ENCODE data around the gene TAF11L4. TPM values are rescaled to one million over a fixed set of nuclear protein-coding genes. Genes with fewer than 3 reads are reported as not detected.
"Not testable (repeated sequence)": the region's sequence is repeated elsewhere in the genome, so short reads cannot be mapped to it uniquely, and the experiment has no call there.

The TAF11L4 gene
- not detected in 2 replicates for total RNA-seq (2014; rRNA removed)
- not detected for polyA plus RNA-seq (2012)

DNA sequence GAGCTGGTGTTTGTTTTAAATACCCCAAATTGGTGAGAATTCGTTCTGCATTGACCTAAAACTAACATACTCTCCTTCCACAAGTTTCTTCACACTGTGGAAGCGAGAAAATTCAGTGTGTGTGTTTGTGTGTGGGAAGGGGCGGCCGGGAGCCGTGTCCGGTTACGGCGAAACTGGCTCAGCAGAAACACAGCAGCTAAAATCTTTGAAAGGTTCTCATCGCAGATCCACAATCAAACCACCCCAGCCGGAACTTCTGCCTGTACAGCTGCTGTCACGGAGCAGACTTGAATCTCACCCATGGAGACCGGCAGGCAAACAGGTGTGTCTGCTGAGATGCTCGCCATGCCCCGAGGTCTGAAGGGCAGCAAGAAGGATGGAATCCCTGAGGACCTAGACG lies at the start of gene TAF11L4:
Gene TAF11L4 (plus strand): TSS at position 301 of the 400 bp plus-strand sequence.
- not testable (repeated sequence) for DNase-seq (ENCODE audit: low read depth)

DNA sequence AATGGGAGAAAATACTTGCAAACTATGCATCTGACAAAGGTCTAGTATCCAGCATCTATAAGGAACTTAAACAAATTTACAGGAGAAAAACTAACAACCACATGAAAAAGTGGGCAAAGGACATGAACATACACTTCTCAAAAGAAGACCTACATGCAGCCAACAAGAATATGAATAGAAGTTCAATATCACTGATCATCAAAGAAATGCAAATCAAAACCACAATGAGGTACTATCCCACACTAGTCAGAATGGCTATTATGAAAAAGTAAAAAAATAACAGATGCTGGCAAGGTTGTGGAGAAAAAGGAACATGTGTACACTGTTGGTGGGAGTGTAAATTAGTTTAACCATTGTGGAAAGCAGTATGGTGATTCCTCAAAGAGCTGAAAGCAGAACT lies 46.5 kb upstream of the TAF11L4 start:
- DNase-seq (ENCODE audit: low read depth) = not testable (repeated sequence)

DNA sequence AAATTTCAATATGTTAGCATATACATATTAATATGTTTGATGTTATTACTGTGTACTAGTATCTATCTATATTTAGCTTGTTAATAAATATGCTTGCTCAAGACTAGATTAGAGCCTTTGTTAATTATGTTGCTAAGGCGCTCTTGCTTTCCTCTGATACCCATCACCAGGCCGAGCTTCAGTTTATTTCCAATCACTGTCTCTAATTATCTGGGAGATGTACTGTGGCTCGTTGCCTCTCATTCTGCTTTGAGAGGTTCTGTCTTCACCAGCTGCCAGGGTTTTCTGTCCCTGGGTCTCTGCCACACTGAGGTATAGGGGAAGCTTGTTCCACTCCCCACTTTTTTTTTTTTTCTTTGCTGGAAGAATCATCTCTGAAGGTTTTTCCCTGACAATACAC lies 44.6 kb upstream of the TAF11L4 start:
- no peak for DNase-seq (ENCODE audit: low read depth)

DNA sequence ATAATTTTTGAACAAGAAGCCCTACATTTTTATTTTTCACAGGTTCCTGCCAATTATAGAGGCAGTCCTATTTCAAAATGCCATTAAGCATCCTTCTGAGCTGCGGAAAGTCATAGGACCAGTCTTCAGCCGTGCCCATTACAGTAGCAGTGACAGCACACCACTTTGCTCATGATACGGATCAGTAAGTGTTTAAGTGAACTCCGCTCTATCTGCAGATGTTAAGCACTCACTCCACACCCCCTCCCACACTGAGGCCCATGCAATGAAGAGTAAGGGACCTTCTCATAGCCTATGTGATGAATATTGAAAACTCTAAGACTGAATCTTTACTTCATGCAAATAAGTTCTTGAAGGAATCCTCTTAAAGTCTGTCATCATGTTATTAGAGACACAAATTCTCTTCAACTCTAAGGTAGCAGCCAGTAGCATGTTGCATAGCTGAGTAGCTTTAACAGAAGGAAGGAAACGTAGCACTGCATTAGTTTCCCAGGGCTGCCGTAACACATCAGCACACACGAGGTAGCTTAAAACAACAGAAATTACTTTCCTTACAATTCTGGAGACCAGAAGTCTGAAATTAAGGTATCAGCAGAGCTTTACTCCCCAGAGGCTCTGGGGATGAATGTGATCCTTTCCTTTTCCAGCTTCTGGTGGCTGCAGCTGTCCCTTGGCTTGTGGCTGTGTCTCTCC lies 43.9 kb upstream of the TAF11L4 start:
- no peak for DNase-seq (ENCODE audit: low read depth)

DNA sequence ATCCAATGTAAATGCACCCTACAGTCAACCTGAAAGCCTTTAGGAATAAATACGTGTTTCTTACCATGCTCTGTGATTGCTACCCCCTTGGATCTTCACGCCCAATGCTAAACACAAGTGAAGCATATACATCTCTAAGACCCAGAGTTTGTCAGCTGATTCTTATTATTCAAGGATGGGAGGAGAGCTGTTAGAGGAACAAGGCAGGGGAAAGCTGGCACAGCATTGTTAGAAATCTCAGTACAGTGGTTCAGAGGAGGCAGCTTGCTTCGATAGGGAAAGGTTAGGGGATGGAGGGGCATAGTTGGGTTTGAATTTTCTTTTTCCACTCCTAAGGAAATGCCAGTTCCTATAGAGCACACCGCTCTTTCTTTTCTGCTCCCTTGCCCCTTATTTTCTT lies 40.2 kb upstream of the TAF11L4 start:
- no peak for DNase-seq (ENCODE audit: low read depth)

DNA sequence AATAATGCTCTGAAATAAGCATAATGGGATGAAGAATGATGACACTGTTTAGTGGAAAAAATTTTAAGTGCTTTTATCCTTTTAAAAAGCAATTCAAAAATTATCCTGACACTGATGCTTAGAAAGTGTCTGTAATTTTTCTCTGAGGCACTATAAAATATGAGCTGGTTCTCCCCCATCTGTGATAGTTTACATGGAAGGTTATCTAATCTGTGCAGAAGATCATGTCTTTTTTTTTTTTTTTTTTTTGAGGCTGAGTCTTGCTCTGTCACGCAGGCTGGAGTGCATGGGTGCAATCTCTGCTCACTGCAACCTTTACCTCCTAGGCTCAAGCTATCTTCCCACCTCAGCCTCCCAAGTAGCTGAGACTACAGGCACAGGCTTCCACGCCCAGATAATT lies 38.8 kb upstream of the TAF11L4 start:
- no peak for DNase-seq (ENCODE audit: low read depth)

DNA sequence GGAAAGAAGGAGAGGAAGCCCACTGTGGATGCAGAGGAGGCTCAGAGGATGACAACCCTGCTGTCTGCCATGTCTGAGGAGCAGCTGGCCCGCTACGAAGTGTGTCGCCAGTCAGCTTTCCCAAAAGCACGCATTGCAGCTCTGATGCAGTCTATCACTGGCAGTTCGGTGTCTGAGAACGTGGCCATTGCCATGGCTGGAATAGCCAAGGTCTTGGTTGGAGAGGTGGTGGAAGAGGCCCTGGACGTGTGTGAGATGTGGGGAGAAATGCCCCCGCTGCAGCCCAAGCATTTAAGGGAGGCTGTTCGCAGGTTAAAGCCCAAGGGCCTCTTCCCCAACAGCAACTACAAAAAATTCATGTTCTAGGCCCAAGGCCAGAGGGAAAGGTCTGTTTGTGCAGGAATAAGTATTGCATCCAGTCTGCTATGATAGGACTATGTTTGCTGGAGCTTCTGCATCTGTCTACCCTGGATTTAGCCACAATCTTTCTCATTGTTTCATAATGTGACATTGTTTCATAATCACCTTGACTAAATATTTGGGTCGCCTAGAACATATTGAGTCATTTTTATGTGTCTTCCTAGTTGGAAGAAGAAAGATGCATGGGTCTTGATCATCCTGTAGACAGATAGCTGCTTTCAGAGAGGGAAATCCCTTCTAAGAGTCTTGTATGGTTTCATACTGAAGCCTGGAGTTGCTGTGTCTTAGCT lies 35.0 kb upstream of the TAF11L4 start:
- not testable (repeated sequence) for DNase-seq (ENCODE audit: low read depth)

DNA sequence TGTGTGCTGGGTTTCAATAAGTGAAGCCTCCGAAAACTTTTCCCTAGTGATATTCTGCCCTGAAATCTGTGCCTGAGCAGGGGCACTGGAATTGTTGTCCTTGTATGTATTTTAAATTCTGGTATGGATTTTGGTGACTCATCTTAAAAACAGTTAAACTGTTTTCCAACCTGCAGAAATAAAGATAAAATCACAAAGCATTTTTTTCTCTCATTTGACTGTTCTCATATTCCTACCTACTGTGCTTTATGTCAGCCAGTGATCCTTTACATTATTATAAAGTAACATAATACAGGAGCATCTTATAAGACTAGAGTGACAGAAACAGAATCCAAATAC lies 34.5 kb upstream of the TAF11L4 start:
- no peak for DNase-seq (ENCODE audit: low read depth)

DNA sequence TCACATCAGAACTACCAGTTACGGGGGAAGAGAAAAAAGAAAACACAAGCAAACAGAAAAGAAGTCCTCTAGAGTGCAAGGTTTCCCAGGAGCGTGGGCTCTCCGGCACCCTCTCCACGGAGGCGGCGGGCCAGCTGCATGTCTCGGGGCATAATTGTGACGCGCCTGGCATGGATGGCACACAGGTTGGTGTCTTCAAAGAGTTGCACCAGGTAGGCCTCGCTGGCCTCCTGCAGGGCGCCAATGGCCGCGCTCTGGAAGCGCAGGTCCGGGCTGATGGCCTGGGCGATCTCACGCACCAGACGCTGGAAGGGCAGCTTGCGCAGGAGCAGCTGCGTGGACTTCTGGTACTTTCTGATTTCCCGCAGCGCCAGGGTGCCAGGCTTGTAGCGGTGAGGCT lies 30.3 kb upstream of the TAF11L4 start:
- DNase-seq (ENCODE audit: low read depth) = not testable (repeated sequence)

DNA sequence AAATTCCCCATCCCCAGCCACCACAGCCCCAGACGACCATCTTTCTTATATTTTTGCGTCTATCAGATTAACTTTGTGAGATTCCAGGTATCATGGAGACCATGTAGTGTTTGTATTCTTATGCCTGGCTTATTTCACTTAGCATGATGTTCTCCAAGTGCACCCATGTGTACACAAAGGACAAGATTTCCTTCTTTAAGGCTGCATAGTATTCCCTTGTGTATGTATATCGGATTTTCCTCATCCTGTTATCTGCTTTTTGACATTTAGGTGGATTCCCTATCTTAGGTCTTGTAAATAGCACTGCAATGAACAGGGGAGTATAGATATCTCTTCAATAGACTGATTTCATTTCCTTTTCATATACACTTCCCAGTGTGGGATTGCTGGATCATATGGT lies 28.8 kb upstream of the TAF11L4 start:
- no peak for DNase-seq (ENCODE audit: low read depth)

DNA sequence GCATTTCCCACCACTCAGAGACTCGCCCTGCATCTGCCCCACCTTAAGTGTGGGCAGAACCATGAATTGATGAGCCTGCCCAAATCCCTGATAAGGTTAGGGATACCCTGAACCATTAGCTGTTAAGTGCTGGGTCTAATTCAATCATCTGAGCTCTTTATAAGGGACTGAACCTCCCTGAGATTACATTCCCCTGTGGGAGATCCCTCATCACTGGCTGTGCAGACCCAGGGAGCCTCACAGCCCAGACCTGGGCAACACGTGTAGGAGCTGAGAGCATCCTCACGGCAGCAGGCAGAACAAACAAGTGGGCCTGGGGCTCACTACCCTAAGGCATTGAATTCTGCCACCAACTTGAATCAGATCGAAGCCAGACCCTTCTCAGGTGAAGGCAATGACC lies 24.2 kb upstream of the TAF11L4 start:
- DNase-seq (ENCODE audit: low read depth) = no peak

DNA sequence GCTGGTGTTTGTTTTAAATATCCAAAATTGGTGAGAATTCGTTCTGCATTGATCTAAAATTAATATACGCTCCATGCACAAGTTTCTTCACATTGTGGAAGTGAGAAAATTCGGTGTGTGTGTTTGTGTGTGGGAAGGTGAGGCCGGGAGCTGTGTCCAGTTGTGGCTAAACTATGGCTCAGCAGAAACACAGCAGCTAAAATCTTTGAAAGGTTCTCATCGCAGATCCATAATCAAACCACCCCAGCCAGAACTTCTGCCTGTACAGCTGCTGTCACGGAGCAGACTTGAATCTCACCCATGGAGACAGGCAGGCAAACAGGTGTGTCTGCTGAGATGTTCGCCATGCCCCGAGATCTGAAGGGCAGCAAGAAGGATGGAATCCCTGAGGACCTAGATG lies 23.7 kb upstream of the TAF11L4 start, which contains the start of gene TAF11L2:
Gene TAF11L2 (plus strand): TSS at position 301 of the 400 bp plus-strand sequence.
- not testable (repeated sequence) for DNase-seq (ENCODE audit: low read depth)

DNA sequence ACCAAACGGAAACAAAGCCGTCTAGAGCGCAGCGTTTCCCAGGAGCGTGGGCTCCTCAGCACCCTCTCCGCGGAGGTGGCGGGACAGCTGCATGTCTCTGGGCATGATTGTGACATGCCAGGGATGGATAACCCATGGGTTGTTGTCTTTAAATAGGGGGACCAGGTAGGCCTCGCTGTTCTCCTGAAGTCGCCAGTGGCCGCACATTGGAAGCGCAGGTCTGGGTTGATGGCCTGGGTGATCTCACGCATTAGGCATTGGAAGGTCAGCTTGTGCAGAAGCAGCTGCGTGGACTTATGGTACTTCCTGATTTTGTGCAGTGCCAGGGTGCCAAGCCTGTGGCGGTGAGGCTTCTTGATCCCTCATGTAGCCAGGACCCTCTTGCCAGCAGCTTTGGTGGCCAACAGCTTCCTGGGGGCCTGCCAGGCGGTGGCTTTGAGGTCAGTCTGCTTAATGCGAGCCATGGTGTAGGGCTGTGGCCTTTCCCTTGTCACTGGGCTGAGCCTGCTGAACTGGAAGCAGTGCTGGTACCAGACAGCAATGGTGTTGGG lies 9.8 kb upstream of the TAF11L4 start:
- no peak for DNase-seq (ENCODE audit: low read depth)

DNA sequence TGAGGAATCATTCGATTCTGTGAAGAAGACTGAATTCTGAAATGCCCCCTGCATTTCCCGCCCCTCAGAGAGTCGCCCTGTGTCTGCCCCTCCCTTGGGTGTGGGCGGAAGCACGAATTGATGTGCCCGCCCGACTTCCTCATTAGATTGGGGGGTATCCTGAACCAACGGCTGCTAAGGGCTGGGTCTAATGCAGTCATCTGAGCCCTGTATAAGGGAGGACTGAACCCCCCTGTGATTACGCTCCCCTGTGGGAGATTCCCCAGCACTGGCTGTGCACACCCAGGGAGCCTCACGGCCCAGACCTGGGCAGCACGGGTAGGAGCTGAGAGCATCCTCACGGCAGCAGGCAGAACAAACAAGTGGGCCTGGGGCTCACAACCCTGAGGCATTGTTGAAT lies 4.1 kb upstream of the TAF11L4 start:
- DNase-seq (ENCODE audit: low read depth) = not testable (repeated sequence)

DNA sequence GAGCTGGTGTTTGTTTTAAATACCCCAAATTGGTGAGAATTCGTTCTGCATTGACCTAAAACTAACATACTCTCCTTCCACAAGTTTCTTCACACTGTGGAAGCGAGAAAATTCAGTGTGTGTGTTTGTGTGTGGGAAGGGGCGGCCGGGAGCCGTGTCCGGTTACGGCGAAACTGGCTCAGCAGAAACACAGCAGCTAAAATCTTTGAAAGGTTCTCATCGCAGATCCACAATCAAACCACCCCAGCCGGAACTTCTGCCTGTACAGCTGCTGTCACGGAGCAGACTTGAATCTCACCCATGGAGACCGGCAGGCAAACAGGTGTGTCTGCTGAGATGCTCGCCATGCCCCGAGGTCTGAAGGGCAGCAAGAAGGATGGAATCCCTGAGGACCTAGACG lies 3.5 kb upstream of the TAF11L4 start, which contains the start of gene TAF11L3:
Gene TAF11L3 (plus strand): TSS at position 301 of the 400 bp plus-strand sequence.
- DNase-seq (ENCODE audit: low read depth) = not testable (repeated sequence)

DNA sequence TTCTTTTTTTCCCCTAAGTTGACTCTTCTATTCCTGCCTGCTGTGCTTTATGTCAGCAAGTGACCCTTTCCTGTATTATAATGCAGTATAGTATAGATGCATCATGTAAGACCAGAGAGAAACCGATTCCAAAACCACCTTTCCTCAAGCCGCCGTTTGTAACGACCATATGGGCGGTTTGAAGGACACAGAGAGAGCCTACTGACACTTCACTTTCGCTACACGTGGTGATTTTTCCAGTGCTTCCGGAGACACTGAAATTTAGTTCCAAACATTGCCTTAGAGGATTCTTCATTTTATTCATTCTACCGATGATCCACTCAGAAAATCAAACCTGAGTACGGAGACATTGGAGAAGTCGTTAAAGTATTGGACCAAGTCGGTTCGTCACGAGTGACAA lies 2.1 kb upstream of the TAF11L4 start:
- not testable (repeated sequence) for DNase-seq (ENCODE audit: low read depth)

DNA sequence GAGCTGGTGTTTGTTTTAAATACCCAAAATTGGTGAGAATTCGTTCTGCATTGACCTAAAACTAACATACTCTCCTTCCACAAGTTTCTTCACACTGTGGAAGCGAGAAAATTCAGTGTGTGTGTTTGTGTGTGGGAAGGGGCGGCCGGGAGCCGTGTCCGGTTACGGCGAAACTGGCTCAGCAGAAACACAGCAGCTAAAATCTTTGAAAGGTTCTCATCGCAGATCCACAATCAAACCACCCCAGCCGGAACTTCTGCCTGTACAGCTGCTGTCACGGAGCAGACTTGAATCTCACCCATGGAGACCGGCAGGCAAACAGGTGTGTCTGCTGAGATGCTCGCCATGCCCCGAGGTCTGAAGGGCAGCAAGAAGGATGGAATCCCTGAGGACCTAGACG lies 3.3 kb downstream of the TAF11L4 start, which contains the start of gene TAF11L5:
Gene TAF11L5 (plus strand): TSS at position 301 of the 400 bp plus-strand sequence.
- not testable (repeated sequence) for DNase-seq (ENCODE audit: low read depth)

DNA sequence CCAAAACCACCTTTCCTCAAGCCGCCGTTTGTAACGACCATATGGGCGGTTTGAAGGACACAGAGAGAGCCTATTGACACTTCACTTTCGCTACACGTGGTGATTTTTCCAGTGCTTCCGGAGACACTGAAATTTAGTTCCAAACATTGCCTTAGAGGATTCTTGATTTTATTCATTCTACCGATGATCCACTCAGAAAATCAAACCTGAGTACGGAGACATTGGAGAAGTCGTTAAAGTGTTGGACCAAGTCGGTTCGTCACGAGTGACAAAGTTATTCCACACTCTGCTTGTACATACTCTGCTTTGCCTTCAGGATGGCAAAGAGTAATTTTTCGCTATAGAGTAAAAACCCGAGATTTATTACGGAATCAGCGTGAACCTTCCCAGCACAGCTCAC lies 4.9 kb downstream of the TAF11L4 start:
- DNase-seq (ENCODE audit: low read depth) = not testable (repeated sequence)

DNA sequence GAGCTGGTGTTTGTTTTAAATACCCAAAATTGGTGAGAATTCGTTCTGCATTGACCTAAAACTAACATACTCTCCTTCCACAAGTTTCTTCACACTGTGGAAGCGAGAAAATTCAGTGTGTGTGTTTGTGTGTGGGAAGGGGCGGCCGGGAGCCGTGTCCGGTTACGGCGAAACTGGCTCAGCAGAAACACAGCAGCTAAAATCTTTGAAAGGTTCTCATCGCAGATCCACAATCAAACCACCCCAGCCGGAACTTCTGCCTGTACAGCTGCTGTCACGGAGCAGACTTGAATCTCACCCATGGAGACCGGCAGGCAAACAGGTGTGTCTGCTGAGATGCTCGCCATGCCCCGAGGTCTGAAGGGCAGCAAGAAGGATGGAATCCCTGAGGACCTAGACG lies 6.8 kb downstream of the TAF11L4 start, which contains the start of gene TAF11L6:
Gene TAF11L6 (plus strand): TSS at position 301 of the 400 bp plus-strand sequence.
- DNase-seq (ENCODE audit: low read depth) = not testable (repeated sequence)
